GM12865 (cell line): ENCODE results near the gene GPR155.
"Not testable (repeated sequence)": the region's sequence is repeated elsewhere in the genome, so short reads cannot be mapped to it uniquely, and the experiment has no call there.

ENCODE experiments used
- DNase-seq: peaks from one replicate; pipeline ENCODE4 v3.0.0; 2010; ENCODE audit warnings: low read depth
- H3K4me3 ChIP-seq: 2 replicates; pipeline ENCODE4 v1.5.1; 2011; ENCODE audit warnings: mild to moderate bottlenecking, low read depth, low read length, control low read depth
- CTCF ChIP-seq: IDR thresholded peaks from 2 replicates; pipeline ENCODE4 v1.5.1; 2011; ENCODE audit warnings: low read length, control low read depth, low read depth, inconsistent platforms; ENCODE audit not compliant: insufficient read depth; ENCODE audit errors: missing control alignments

The GPR155 gene

GRCh38 chr2:174392706-174393105, 94.1 kb downstream of the GPR155 start:
- H3K4me3 ChIP-seq = no peak overlapping the region
- no peak for TF ChIP-seq CTCF
- peak; percentile 14 for DNase-seq

GRCh38 chr2:174390303-174390702, 96.5 kb downstream of the GPR155 start:
- H3K4me3 ChIP-seq, DNase-seq: not testable (repeated sequence)

GRCh38 chr2:174389542-174389941, 97.3 kb downstream of the GPR155 start:
- no peak overlapping the region for H3K4me3 ChIP-seq
- DNase-seq = no peak
- TF ChIP-seq CTCF = no peak

GRCh38 chr2:174388706-174389105, 98.1 kb downstream of the GPR155 start:
- H3K4me3 ChIP-seq, DNase-seq: not testable (repeated sequence)

- DNase-seq = no peak
- no peak overlapping the region for H3K4me3 ChIP-seq
- no peak for TF ChIP-seq CTCF
These were observed 101.6 kb downstream of the GPR155 start for GRCh38 chr2:174385201-174385600.

GRCh38 chr2:174383796-174384195, 103.0 kb downstream of the GPR155 start:
- peak; percentile 5 for DNase-seq

More at GRCh38 chr2:174383796-174384195, 103.0 kb downstream of the GPR155 start:
- TF ChIP-seq CTCF = no peak
- no peak overlapping the region for H3K4me3 ChIP-seq
